H9 (cell line): Measurements from ENCODE around the gene RIMBP3C. TPM values are rescaled to one million over a fixed set of nuclear protein-coding genes. Genes with fewer than 3 reads are reported as not detected.
A peak's percentile ranks its signal among the peaks of the same experiment; 100 is the strongest.

ENCODE experiments used
- DNase-seq: peaks from one replicate; pipeline ENCODE4 v3.0.0-alpha.2; 2017
- H2AFZ ChIP-seq: one replicate; pipeline ENCODE4 v1.6.1; 2013; ENCODE audit warnings: mild to moderate bottlenecking, low read length, control low read depth, moderate library complexity
- H2AK5ac ChIP-seq: 2 replicates; pipeline ENCODE4 v1.6.1; 2013; ENCODE audit warnings: low read length, control low read depth, mixed read lengths; ENCODE audit not compliant: insufficient read length
- H2BK120ac ChIP-seq: one replicate; pipeline ENCODE4 v1.6.1; 2013; ENCODE audit warnings: low read depth, mild to moderate bottlenecking, low read length, control low read depth, inconsistent platforms; ENCODE audit not compliant: poor library complexity, severe bottlenecking
- H2BK12ac ChIP-seq: 2 replicates; pipeline ENCODE4 v1.6.1; 2013; ENCODE audit warnings: low read length, control low read depth, mixed read lengths, low read depth; ENCODE audit not compliant: insufficient read length
- H2BK15ac ChIP-seq: 2 replicates; pipeline ENCODE4 v1.6.1; 2013; ENCODE audit warnings: low read depth, low read length, control low read depth
- H2BK20ac ChIP-seq: one replicate; pipeline ENCODE4 v1.6.1; 2013; ENCODE audit warnings: low read depth, mild to moderate bottlenecking, low read length, control low read depth, inconsistent platforms; ENCODE audit not compliant: poor library complexity, severe bottlenecking
- H2BK5ac ChIP-seq: 2 replicates; pipeline ENCODE4 v1.6.1; 2013; ENCODE audit warnings: low read length, control low read depth, mixed read lengths; ENCODE audit not compliant: insufficient read length
- H3K14ac ChIP-seq: 2 replicates; pipeline ENCODE4 v1.6.1; 2013; ENCODE audit warnings: low read length, control low read depth; ENCODE audit not compliant: insufficient read depth
- H3K18ac ChIP-seq: 2 replicates; pipeline ENCODE4 v1.6.1; 2013; ENCODE audit warnings: low read depth, mild to moderate bottlenecking, mixed read lengths, low read length, control low read depth; ENCODE audit not compliant: insufficient read length
- H3K23ac ChIP-seq: 2 replicates; pipeline ENCODE4 v1.6.1; 2013; ENCODE audit warnings: low read length, control low read depth, mixed read lengths, low read depth; ENCODE audit not compliant: insufficient read length
- H3K23me2 ChIP-seq: 2 replicates; pipeline ENCODE4 v1.6.1; 2013; ENCODE audit warnings: low read depth, mild to moderate bottlenecking, mixed read lengths, low read length, control low read depth; ENCODE audit not compliant: insufficient read length, poor library complexity, severe bottlenecking
- H3K27ac ChIP-seq: 2 replicates; pipeline ENCODE4 v1.5.1; 2013; ENCODE audit warnings: low read length, control low read depth, mixed read lengths, low read depth; ENCODE audit not compliant: insufficient read length
- H3K27me3 ChIP-seq: 2 replicates; pipeline ENCODE4 v1.6.1; 2013; ENCODE audit warnings: low read length, control low read depth, inconsistent platforms; ENCODE audit not compliant: insufficient read depth
- H3K4ac ChIP-seq: 2 replicates; pipeline ENCODE4 v1.6.1; 2013; ENCODE audit warnings: low read depth, mild to moderate bottlenecking, control low read depth, inconsistent platforms, low read length, moderate library complexity
- H3K4me1 ChIP-seq: 2 replicates; pipeline ENCODE4 v1.6.1; 2013; ENCODE audit warnings: low read length, control low read depth, inconsistent platforms; ENCODE audit not compliant: insufficient read depth
- H3K4me2 ChIP-seq: 2 replicates; pipeline ENCODE4 v1.6.1; 2013; ENCODE audit warnings: low read length, control low read depth, mixed read lengths; ENCODE audit not compliant: insufficient read length, insufficient read depth
- H3K56ac ChIP-seq: 2 replicates; pipeline ENCODE4 v1.6.1; 2013; ENCODE audit warnings: low read depth, mild to moderate bottlenecking, mixed read lengths, low read length, control low read depth; ENCODE audit not compliant: insufficient read length
- H3K79me1 ChIP-seq: 2 replicates; pipeline ENCODE4 v1.6.1; 2013; ENCODE audit warnings: low read depth, mild to moderate bottlenecking, moderate library complexity, low read length, control low read depth, inconsistent platforms; ENCODE audit not compliant: insufficient read depth, poor library complexity, severe bottlenecking
- H3K79me2 ChIP-seq: 2 replicates; pipeline ENCODE4 v1.6.1; 2013; ENCODE audit warnings: low read length, control low read depth, inconsistent platforms; ENCODE audit not compliant: insufficient read depth
- H3K9ac ChIP-seq: 2 replicates; pipeline ENCODE4 v1.6.1; 2013; ENCODE audit warnings: low read length, control low read depth, mixed read lengths; ENCODE audit not compliant: insufficient read length; ENCODE audit errors: extremely low read depth
- H3K9me3 ChIP-seq: one replicate; pipeline ENCODE4 v1.6.1; 2013; ENCODE audit warnings: low read depth, low read length, inconsistent platforms; ENCODE audit not compliant: control insufficient read depth
- H3T11ph ChIP-seq: one replicate; pipeline ENCODE4 v1.6.1; 2013; ENCODE audit warnings: mild to moderate bottlenecking, low read length, control low read depth, inconsistent platforms
- H4K20me1 ChIP-seq: one replicate; pipeline ENCODE4 v1.6.1; 2013; ENCODE audit not compliant: control insufficient read depth, insufficient read length, insufficient read depth
- H4K5ac ChIP-seq: 2 replicates; pipeline ENCODE4 v1.6.1; 2013; ENCODE audit warnings: low read depth, mild to moderate bottlenecking, mixed read lengths, low read length, control low read depth; ENCODE audit not compliant: insufficient read length
- H4K8ac ChIP-seq: replicated peaks from 2 replicates; pipeline ENCODE4 v1.6.1; 2013; ENCODE audit warnings: low read length, control low read depth, mixed read lengths, low read depth; ENCODE audit not compliant: insufficient read length
- H4K91ac ChIP-seq: 2 replicates; pipeline ENCODE4 v1.6.1; 2013; ENCODE audit warnings: low read depth, mild to moderate bottlenecking, moderate library complexity, mixed read lengths, low read length, control low read depth; ENCODE audit not compliant: insufficient read length
- H3K27ac Mint-ChIP-seq, 3 experiments: 2 replicates in 2 of 3; 3 replicates in 1 of 3; pipeline ENCODE4 v1.8.0; 2020 to 2021; ENCODE audit warnings: mixed read lengths in 3 of 3, mild to moderate bottlenecking in 1 of 3, moderate library complexity in 1 of 3
- H3K27me3 Mint-ChIP-seq: 2 replicates; pipeline ENCODE4 v1.8.0; 2021; ENCODE audit warnings: low read depth, mild to moderate bottlenecking, moderate library complexity, mixed read lengths
- H3K36me3 Mint-ChIP-seq, 3 experiments: 2 replicates in 2 of 3; 3 replicates in 1 of 3; pipeline ENCODE4 v1.8.0; 2020 to 2021; ENCODE audit warnings: low read depth in 3 of 3, mixed read lengths in 3 of 3; ENCODE audit not compliant: insufficient read depth in 1 of 3
- H3K4me1 Mint-ChIP-seq, 2 experiments: 2 replicates each; pipeline ENCODE4 v1.8.0; 2020; ENCODE audit warnings: mixed read lengths in 2 of 2
- H3K4me3 Mint-ChIP-seq, 2 experiments: 2 replicates in 1 of 2; 3 replicates in 1 of 2; pipeline ENCODE4 v1.8.0; 2020 to 2021; ENCODE audit warnings: mild to moderate bottlenecking in 2 of 2, mixed read lengths in 2 of 2, moderate library complexity in 1 of 2
- H3K9me3 Mint-ChIP-seq, 2 experiments: 2 replicates in 1 of 2; 3 replicates in 1 of 2; pipeline ENCODE4 v1.8.0; 2020; ENCODE audit warnings: mild to moderate bottlenecking in 2 of 2, mixed read lengths in 2 of 2, moderate library complexity in 1 of 2
- CTCF ChIP-seq: fragments of 200-600 bp; sonication (generic); conservative IDR thresholded peaks from 3 replicates; pipeline ENCODE4 v1.8.0; 2021; ENCODE audit warnings: antibody characterized with exemption, mild to moderate bottlenecking
- WGBS: extraction: QIAGEN DNeasy Blood & Tissue Kit; methylation state at CpG from one replicate; pipeline ENCODE4 v1.1.7; 2013; ENCODE audit warnings: missing lambda C conversion rate, low lambda C conversion rate, mixed read lengths; ENCODE audit not compliant: insufficient read length; ENCODE audit errors: extremely low coverage; 5-methylcytosine and 5-hydroxymethylcytosine counted together
- total RNA-seq: library from RNA; stranded (reverse); gene quantifications from 2 replicates; pipeline ENCODE4 v1.2.1, GENCODE V29; 2021

The RIMBP3C gene
- total RNA-seq, 1 experiment from 2014 or later = 0.44 TPM

GRCh38 chr22:21587803-21588611 lies 36.7 kb upstream of the RIMBP3C start:
- no peaks in the 10 kb centered on the region for H3K9me3 Mint-ChIP-seq
- Histone ChIP-seq H3K23ac (no peak overlapping the region), H3K27me3 (no peaks in the 10 kb centered on the region), H4K5ac (no peak overlapping the region), H4K20me1 (no peaks in the 10 kb centered on the region), H2AK5ac (no peak overlapping the region), H2BK120ac (no peak overlapping the region), H2BK5ac (no peak overlapping the region), H3K4ac (no peak overlapping the region), H4K8ac (no peak overlapping the region), H3K27ac (no peak overlapping the region), H3K18ac (no peak overlapping the region), H4K91ac (no peak overlapping the region), H3K9ac (no peak overlapping the region), H2BK12ac (no peak overlapping the region), H3K4me1 (no peaks in the 10 kb centered on the region), H3K79me2 (peaks cover 59% of the 10 kb centered on the region; the same call in 1 of the 2 replicates), H2AFZ (no peak overlapping the region), H3K56ac (no peak overlapping the region), H3K9me3 (no peaks in the 10 kb centered on the region), H3T11ph (no peak overlapping the region), H3K23me2 (no peaks in the 10 kb centered on the region), H3K4me2 (no peak overlapping the region), H2BK20ac (no peak overlapping the region), H3K79me1 (peaks cover 11% of the 10 kb centered on the region), H2BK15ac (no peak overlapping the region), H3K14ac (no peak overlapping the region; the same call in 1 of the 2 replicates)
- no peak for DNase-seq
- H3K27ac Mint-ChIP-seq = peak overlapping the region in 2 of 3 experiments; percentile 29 to 55; a peak in 6 of 7 replicates
- no peak overlapping the region; a peak in 1 of 5 replicates for H3K4me3 Mint-ChIP-seq
- WGBS = no CpG with 5 or more reads among the region's 4 CpGs
- no peak for TF ChIP-seq CTCF
- no peaks in the 10 kb centered on the region for H3K27me3 Mint-ChIP-seq
- H3K4me1 Mint-ChIP-seq = peaks cover 22 to 24% of the 10 kb centered on the region in 2 experiments
- H3K36me3 Mint-ChIP-seq = peaks cover 5 to 22% (median 14%) of the 10 kb centered on the region in 3 experiments; a peak in 5 of 7 replicates
